Right lobe of liver (tissue), 6 donors: ENCODE data around the gene CAMTA1. TPM values are rescaled to one million over a fixed set of nuclear protein-coding genes. Genes with fewer than 3 reads are reported as not detected.

Experiments used
- ATAC-seq, 4 donors: fragments of 200-7000 bp; cut with Tn5 transposase; one replicate each; pipeline ENCODE4 v1.9.1; 2020; ENCODE audit warnings: mild to moderate bottlenecking in 4 of 4, moderate library complexity in 4 of 4
- DNase-seq, 3 donors: peaks; one replicate each; pipeline ENCODE4 v3.0.0-alpha.2; 2020
- H3K27ac ChIP-seq, 3 donors: fragments of 200-600 bp; one replicate each; pipeline ENCODE4 v1.8.0; 2022
- H3K27me3 ChIP-seq, 2 donors: fragments of 200-600 bp; one replicate each; pipeline ENCODE4 v1.8.0; 2022
- H3K36me3 ChIP-seq, 4 donors: fragments of 200-600 bp; sonication (generic) in 1 of 4; one replicate each; pipeline versions ENCODE4 v1.5.1 to v1.8.0; 2017 to 2022; ENCODE audit warnings: control low read depth in 1 of 4
- H3K4me1 ChIP-seq, 4 donors: fragments of 200-600 bp; sonication (generic) in 1 of 4; one replicate each; pipeline versions ENCODE4 v1.5.1 to v1.8.0; 2017 to 2022; ENCODE audit warnings: control low read depth in 1 of 4
- H3K4me3 ChIP-seq, 3 donors: fragments of 200-600 bp; one replicate each; pipeline ENCODE4 v1.8.0; 2022
- H3K9me3 ChIP-seq, 4 donors: fragments of 200-600 bp; sonication (generic) in 1 of 4; one replicate each; pipeline versions ENCODE4 v1.5.1 to v1.8.0; 2017 to 2022; ENCODE audit warnings: control low read depth in 1 of 4
- POLR2A ChIP-seq: fragments of 450-650 bp; IDR thresholded peaks from one replicate; pipeline ENCODE4 v1.6.1; 2017; ENCODE audit warnings: antibody characterized with exemption, mild to moderate bottlenecking
- WGBS: methylation state at CpG from one replicate; pipeline ENCODE4 v1.1.6; 2018; ENCODE audit warnings: low coverage, low lambda C conversion rate; ENCODE audit not compliant: insufficient coverage; ENCODE audit errors: missing lambda C conversion rate; 5-methylcytosine and 5-hydroxymethylcytosine counted together
- intact Hi-C, 2 donors: fragments of 100-400 bp; cut with DNase I; formaldehyde crosslinking; loops; one replicate each; pipeline versions ENCODE4 v1.11.2 to v1.14.1; 2022
- total RNA-seq, 6 experiments: library from RNA; depleted of rRNA in 2 of 6; stranded (reverse); fragments of >200 nt in 2 of 6; fragmentation: NEBNext Ultra II Directional in 3 of 6; extraction: Animal tissue kit (Norgen Biotek cat#: 25700) in 3 of 6; gene quantifications; one replicate each; pipeline versions ENCODE4 v1.1.0 to v1.2.4, GENCODE V29; 2016 to 2023
- TF ChIP-seq, protein P1 (sequence below), 4 donors: fragments of 200-600 bp in 3 of 4; fragments of 450-650 bp in 1 of 4; IDR thresholded peaks; one replicate each; pipeline versions ENCODE4 v1.5.1 to v1.8.0; 2016 to 2022; ENCODE audit warnings: antibody characterized with exemption in 4 of 4, mild to moderate bottlenecking in 2 of 4
- donor health status: DM: no; HTN: yes; CAD: no.
- donor health status: DM: no; HTN: no; CAD: no.
- donor health status: DM: no; HTN: no; CAD: no.
- donor health status: DM: no; HTN: yes; CAD: no.
- donor health status: DM: no; HTN: yes; CAD: no.

The CAMTA1 gene
- total RNA-seq, 6 experiments from 2014 or later: 32.3 to 49.4 (median 37.2) TPM

DNA sequence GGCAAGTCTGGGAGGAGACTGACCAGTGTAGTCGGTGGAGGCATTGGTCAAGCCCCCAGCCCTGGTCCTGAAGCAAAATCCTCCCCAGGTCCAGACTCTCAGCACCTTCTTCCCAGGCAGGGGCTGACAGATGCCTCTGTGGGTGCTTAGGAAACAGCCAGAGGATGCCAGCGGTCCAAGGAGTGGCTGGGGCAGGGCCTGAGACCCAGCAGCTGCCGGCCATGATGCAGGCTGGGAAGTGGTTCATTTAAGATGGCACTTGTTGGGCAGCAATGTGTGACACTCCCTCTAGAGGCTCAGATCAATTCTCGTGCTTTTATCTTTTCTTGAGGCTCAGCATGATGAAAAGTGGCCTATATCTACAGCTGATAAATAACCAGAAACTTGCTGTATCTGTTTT lies 820.8 kb downstream of the CAMTA1 start:
- ATAC-seq (no peak), DNase-seq (peak in 2 of 3 donors; percentile 15 to 19)
- Histone ChIP-seq H3K36me3 (no peaks in the 10 kb centered on the region), H3K4me3 (no peak overlapping the region), H3K27ac (no peak overlapping the region), H3K4me1 (no peaks in the 10 kb centered on the region), H3K9me3 (no peaks in the 10 kb centered on the region), H3K27me3 (no peaks in the 10 kb centered on the region)
- intact Hi-C loops: no loop called here
- 54% methylated on average over 2 of the region's 4 CpGs for WGBS
- TF ChIP-seq POLR2A: no peak
- TF ChIP-seq, protein P1, sequence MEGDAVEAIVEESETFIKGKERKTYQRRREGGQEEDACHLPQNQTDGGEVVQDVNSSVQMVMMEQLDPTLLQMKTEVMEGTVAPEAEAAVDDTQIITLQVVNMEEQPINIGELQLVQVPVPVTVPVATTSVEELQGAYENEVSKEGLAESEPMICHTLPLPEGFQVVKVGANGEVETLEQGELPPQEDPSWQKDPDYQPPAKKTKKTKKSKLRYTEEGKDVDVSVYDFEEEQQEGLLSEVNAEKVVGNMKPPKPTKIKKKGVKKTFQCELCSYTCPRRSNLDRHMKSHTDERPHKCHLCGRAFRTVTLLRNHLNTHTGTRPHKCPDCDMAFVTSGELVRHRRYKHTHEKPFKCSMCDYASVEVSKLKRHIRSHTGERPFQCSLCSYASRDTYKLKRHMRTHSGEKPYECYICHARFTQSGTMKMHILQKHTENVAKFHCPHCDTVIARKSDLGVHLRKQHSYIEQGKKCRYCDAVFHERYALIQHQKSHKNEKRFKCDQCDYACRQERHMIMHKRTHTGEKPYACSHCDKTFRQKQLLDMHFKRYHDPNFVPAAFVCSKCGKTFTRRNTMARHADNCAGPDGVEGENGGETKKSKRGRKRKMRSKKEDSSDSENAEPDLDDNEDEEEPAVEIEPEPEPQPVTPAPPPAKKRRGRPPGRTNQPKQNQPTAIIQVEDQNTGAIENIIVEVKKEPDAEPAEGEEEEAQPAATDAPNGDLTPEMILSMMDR (IDR thresholded peaks at IDR 0.05): no peak

DNA sequence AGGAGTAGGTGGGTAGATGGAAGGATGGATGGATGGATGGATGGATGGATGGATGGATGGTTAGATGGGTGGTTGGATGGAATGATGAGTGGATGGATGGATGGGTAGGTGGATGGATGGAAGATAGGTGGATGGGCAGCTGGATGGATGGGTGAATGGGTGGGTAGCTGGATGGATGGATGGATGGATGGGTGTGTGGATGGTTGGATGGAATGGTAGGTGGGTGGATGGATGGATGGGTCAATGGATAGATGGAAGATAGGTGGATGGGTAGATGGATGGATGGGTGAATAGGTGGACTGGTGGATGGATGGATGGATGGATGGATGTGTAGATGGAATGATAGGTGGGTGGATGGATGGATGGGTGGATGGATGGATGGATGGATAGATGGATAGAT lies 821.8 kb downstream of the CAMTA1 start:
- intact Hi-C loops: no loop called here
- TF ChIP-seq, protein P1 (IDR thresholded peaks at IDR 0.05): no peak
- no peak for TF ChIP-seq POLR2A
- DNase-seq: no peak

DNA sequence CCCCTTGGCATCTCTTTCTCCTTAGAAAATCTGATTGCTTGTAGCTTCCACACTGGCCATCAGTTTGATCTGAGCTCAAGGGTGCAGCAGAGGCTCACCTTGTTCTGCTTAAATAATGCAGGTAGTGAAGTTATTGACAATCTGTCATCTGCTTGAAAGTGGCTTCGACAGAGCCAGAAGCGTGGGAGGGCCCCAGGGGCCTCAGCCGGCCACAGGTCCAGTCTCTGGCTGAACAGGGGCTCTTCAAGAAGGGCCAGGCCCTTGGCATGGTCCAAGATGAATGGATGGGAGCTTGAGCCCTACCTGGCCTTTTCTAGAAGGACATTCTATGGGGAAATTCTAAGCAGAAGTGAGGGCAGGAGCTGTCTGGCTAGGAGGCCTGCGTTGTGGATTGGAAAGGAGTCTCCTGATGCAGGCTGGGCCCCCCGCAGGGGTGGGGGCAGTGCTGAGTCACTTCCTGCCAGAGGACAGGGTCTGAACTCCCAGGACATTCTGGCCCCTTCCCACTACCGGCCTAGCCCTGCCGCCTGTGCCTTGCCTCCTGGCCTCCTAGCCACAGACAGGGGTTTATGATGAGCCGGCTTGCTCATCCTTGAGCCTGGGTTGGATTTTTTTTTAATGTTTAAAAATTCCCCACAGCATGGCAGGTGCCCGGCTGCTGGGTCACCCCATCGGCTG lies 823.5 kb downstream of the CAMTA1 start:
- TF ChIP-seq POLR2A: no peak
- TF ChIP-seq, protein P1 (IDR thresholded peaks at IDR 0.05): no peak
- no peaks in the 10 kb centered on the region for H3K27me3 ChIP-seq
- H3K4me1 ChIP-seq: no peaks in the 10 kb centered on the region
- H3K9me3 ChIP-seq: no peaks in the 10 kb centered on the region
- no peak for ATAC-seq
- DNase-seq: peak in 1 of 3 donors; percentile 25
- no peak overlapping the region for H3K4me3 ChIP-seq
- intact Hi-C loops: no loop called here
- H3K36me3 ChIP-seq: no peaks in the 10 kb centered on the region
- WGBS: no CpG with 5 or more reads among the region's 10 CpGs
- no peak overlapping the region for H3K27ac ChIP-seq

More for the DNA sequence above, 821.8 kb downstream of the CAMTA1 start:
- Histone ChIP-seq H3K27me3 (no peaks in the 10 kb centered on the region), H3K4me1 (no peaks in the 10 kb centered on the region), H3K4me3 (no peak overlapping the region), H3K27ac (no peak overlapping the region), H3K36me3 (no peaks in the 10 kb centered on the region), H3K9me3 (no peaks in the 10 kb centered on the region)
- no peak for ATAC-seq

DNA sequence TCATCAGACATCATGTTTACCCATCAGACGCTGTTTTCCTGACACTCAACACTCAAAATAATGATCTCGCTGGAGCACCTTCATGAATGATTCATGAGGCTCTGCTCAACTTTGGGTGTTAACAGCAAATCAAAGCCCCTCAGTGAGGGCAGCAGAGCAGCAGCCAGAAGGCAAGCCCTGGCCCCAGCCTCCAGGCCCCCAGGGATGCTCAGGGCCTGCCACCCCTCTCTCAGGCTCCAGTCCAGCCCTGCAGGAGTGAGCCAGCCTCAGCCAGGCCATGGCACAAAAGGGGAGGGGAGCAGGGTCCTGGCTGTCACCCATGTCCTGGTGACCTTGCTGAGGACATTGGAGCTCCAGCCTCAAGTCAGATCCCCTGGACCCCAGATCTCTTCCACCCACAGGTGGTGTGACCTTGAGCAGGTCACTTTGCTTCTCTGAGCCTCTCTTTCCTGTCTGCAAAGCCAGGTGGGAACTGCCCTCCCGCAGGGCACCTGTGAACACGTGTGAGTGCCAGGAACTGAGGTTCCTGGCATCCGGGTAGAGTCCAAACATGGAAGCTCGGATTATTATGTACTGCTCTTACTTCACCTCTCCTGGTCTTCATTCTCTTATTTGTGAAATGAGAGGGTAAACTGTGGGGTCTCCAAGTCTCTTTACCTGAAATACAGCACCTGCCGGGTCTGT lies 824.2 kb downstream of the CAMTA1 start:
- WGBS: no CpG with 5 or more reads among the region's 7 CpGs
- H3K27me3 ChIP-seq: no peaks in the 10 kb centered on the region
- H3K4me1 ChIP-seq: no peaks in the 10 kb centered on the region
- no peaks in the 10 kb centered on the region for H3K36me3 ChIP-seq
- no peak overlapping the region for H3K27ac ChIP-seq
- intact Hi-C loops: no loop called here
- TF ChIP-seq, protein P1 (IDR thresholded peaks at IDR 0.05): no peak
- TF ChIP-seq POLR2A: no peak
- no peak overlapping the region for H3K4me3 ChIP-seq
- ATAC-seq (no peak), DNase-seq (peak in 1 of 3 donors; percentile 25)
- no peaks in the 10 kb centered on the region for H3K9me3 ChIP-seq
